ENCODE measurements around the gene IMMP2L.

Gene IMMP2L

GRCh38 chr7:111390000-111390399, 172.3 kb downstream of the IMMP2L start:
- Mint-ChIP-seq H3K27me3 (no peaks in the 10 kb centered on the region), H3K9me3 (peaks cover 17% of the 10 kb centered on the region), H3K36me3 (ENCODE audit: low read depth) (peaks cover 6% of the 10 kb centered on the region), H3K27ac (no peak overlapping the region), H3K4me1 (no peaks in the 10 kb centered on the region), H3K4me3 (no peak overlapping the region)
- DNase-seq (no peak), ATAC-seq (no peak)

GRCh38 chr7:111388912-111389311, 173.4 kb downstream of the IMMP2L start:
- no peak overlapping the region for H3K4me3 Mint-ChIP-seq
- no peaks in the 10 kb centered on the region for H3K4me1 Mint-ChIP-seq
- H3K27me3 Mint-ChIP-seq = no peaks in the 10 kb centered on the region
- peaks cover 17% of the 10 kb centered on the region for H3K9me3 Mint-ChIP-seq
- H3K36me3 Mint-ChIP-seq (ENCODE audit: low read depth) = peaks cover 4% of the 10 kb centered on the region
- ATAC-seq (no peak), DNase-seq (no peak)
- H3K27ac Mint-ChIP-seq = no peak overlapping the region

DNA sequence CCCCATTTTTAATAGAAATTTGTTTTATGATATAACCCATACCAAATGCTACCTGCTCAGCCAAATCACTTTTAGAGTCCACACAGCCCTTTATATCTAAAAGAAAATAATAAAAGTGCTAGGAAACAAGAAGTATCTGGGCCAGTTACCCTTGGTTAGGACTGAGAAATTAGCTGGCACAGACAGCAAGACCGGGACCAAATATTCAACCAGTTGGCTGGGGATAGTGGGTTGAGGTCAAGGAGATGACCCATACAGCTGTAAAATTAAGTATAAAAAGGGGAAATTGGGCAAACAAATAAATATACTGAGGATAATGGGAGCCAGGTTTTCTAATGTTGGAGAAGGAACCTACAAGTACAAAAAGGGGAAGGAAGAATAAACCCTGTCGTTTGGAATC, 174.3 kb downstream of the IMMP2L start:
- H3K4me3 Mint-ChIP-seq = no peak overlapping the region
- DNase-seq = no peak
- H3K4me1 Mint-ChIP-seq = no peaks in the 10 kb centered on the region
- no peak overlapping the region for H3K27ac Mint-ChIP-seq
- H3K36me3 Mint-ChIP-seq (ENCODE audit: low read depth) = peaks cover 6% of the 10 kb centered on the region
- no peaks in the 10 kb centered on the region for H3K27me3 Mint-ChIP-seq
- peaks cover 12% of the 10 kb centered on the region for H3K9me3 Mint-ChIP-seq
- no peak for ATAC-seq

DNA sequence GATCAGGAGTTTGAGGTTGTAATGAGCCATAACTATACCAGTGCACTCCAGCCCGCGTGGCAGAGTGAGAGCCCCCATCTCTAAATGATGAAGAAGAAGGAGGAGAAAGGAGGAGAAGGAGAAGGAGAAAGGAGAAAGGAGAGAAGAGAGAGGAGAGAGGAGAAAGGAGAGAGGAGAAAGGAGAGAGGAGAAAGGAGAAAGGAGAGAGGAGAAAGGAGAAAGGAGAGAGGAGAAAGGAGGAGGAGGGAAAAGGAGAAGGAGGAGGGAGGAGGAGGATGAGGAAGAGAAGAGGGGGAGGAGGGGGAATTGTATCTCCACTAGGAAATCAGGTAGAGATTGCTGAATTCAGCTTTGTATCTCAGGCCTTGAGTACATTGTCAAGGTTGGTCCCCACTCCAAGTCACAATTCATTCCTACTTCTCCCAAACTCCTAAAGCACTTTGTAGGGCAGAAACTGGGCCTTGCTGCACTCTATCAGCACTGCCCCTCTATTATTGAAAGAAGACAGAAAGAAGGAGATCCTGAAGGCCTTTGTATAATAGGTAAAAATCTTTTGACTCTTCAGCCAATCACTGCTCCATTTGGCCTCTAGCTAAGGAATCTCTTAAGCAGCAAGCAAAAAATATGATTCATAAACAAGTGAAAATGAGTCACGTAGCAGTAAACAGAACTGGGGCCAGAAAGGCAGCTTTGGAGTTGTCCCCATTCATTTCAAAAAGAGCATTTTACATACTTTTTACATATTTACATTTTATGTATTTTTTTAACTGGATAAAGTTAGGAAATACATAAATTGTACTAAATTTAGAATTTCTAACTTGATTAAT, 178.0 kb downstream of the IMMP2L start:
- H3K27ac Mint-ChIP-seq = no peak overlapping the region
- no peaks in the 10 kb centered on the region for H3K27me3 Mint-ChIP-seq
- peaks cover 2% of the 10 kb centered on the region for H3K36me3 Mint-ChIP-seq (ENCODE audit: low read depth)
- H3K9me3 Mint-ChIP-seq = peaks cover 5% of the 10 kb centered on the region
- DNase-seq (no peak), ATAC-seq (no peak)
- H3K4me1 Mint-ChIP-seq = no peaks in the 10 kb centered on the region
- H3K4me3 Mint-ChIP-seq = no peak overlapping the region

DNA sequence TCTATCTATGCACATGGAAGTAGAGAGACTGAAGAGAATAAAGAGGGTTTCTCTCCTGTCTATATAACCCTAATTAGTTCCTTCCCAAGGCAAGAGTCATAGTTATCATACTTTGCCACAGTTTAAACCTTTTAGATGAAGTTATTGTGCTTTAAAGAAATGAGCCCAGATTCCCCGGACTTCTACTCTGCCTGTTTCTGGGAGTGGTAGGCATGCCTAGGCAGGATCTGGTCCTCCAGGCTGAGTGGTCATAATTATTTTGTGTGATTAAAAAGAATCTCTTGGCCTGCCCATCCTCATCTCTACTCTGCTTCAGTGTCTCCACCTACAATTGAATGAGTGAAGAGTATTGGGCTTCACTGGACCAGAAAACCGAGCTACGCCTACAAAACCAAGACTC, 179.2 kb downstream of the IMMP2L start:
- Mint-ChIP-seq H3K4me3 (no peak overlapping the region), H3K27me3 (no peaks in the 10 kb centered on the region), H3K36me3 (ENCODE audit: low read depth) (peaks cover 2% of the 10 kb centered on the region), H3K27ac (no peak overlapping the region), H3K4me1 (no peaks in the 10 kb centered on the region), H3K9me3 (peaks cover 5% of the 10 kb centered on the region)
- no peak for DNase-seq
- no peak for ATAC-seq

- ATAC-seq = no peak
- Mint-ChIP-seq H3K27ac (no peak overlapping the region), H3K9me3 (peaks cover 5% of the 10 kb centered on the region), H3K4me1 (no peaks in the 10 kb centered on the region), H3K36me3 (ENCODE audit: low read depth) (peaks cover 2% of the 10 kb centered on the region), H3K4me3 (no peak overlapping the region), H3K27me3 (no peaks in the 10 kb centered on the region)
- no peak for DNase-seq
Observed at GRCh38 chr7:111381590-111381989, 180.7 kb downstream of the IMMP2L start.

GRCh38 chr7:111380945-111381344, 181.3 kb downstream of the IMMP2L start:
- no peak overlapping the region for H3K27ac Mint-ChIP-seq
- ATAC-seq (no peak), DNase-seq (no peak)
- no peaks in the 10 kb centered on the region for H3K27me3 Mint-ChIP-seq
- no peaks in the 10 kb centered on the region for H3K4me1 Mint-ChIP-seq
- peaks cover under 1% of the 10 kb centered on the region for H3K9me3 Mint-ChIP-seq
- H3K36me3 Mint-ChIP-seq (ENCODE audit: low read depth) = peaks cover 3% of the 10 kb centered on the region
- no peak overlapping the region for H3K4me3 Mint-ChIP-seq

DNA sequence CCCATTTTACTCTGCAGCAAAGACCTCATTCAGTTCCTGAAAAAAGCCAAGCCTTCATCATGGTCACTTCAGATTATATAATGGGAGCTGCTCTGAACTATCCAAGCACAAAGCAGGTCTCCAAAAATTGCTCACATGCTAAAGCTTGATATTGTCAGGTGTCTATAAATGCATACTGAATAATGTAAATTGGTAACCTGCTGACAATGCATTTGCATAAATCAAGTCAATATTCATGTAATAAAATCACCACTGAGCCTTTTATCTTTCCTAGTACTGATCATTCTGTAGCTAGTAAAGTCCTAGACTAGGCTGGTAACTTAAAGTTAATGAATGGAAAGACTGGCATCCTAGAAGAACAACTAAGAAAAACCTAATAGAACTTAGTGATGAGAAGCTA, 188.3 kb downstream of the IMMP2L start:
- H3K36me3 Mint-ChIP-seq (ENCODE audit: low read depth) = peaks cover 2% of the 10 kb centered on the region
- H3K4me1 Mint-ChIP-seq = no peaks in the 10 kb centered on the region
- DNase-seq (no peak), ATAC-seq (no peak)
- no peaks in the 10 kb centered on the region for H3K27me3 Mint-ChIP-seq
- no peak overlapping the region for H3K27ac Mint-ChIP-seq
- H3K9me3 Mint-ChIP-seq = no peaks in the 10 kb centered on the region
- no peak overlapping the region for H3K4me3 Mint-ChIP-seq

DNA sequence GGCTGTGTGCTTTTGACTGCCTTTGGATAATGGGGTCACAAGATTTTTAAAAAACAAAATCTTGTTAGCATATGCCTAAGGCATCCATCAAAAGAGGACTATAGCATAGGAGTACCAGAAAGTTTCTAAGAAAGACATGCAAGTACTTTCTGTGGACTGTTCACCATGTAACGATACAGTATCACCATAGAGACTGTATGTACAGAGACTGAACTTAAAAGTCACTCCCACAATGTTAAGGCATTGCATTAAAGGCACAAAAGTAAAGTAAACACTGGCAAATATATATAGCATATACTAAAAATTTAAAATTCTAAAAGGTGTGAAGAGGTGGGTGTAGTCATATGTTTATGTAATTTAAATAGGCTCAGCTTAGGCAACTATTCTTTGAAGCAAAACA, 190.9 kb downstream of the IMMP2L start:
- H3K36me3 Mint-ChIP-seq (ENCODE audit: low read depth) = peaks cover 2% of the 10 kb centered on the region

DNA sequence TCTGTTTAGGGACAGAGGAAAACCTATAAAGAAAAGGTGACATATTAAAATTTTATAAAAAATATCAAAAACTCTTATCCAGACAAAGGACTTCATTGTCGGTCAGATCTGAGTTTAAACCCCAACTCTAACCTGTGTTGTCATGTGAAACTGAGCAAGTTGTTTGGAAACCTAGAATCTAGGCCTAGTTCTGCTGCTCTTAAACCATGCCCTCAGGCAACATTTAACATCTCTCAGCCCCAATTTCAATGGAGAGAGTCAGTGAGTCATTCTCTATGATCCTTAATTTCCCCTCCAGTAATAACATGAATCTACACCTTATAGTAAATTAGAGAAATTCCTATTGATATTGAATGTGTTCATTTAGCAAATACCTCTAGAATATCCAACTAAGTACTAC, 192.3 kb downstream of the IMMP2L start:
- no peak overlapping the region for H3K27ac Mint-ChIP-seq
- DNase-seq (no peak), ATAC-seq (no peak)
- H3K36me3 Mint-ChIP-seq (ENCODE audit: low read depth) = no peaks in the 10 kb centered on the region
- no peaks in the 10 kb centered on the region for H3K27me3 Mint-ChIP-seq
- no peak overlapping the region for H3K4me3 Mint-ChIP-seq
- H3K4me1 Mint-ChIP-seq = no peaks in the 10 kb centered on the region
- H3K9me3 Mint-ChIP-seq = no peaks in the 10 kb centered on the region

More for the DNA sequence above, 190.9 kb downstream of the IMMP2L start:
- ATAC-seq (no peak), DNase-seq (no peak)
- Mint-ChIP-seq H3K4me1 (no peaks in the 10 kb centered on the region), H3K27ac (no peak overlapping the region), H3K9me3 (no peaks in the 10 kb centered on the region), H3K4me3 (no peak overlapping the region), H3K27me3 (no peaks in the 10 kb centered on the region)

- no peak for ATAC-seq
- Mint-ChIP-seq H3K36me3 (ENCODE audit: low read depth) (no peaks in the 10 kb centered on the region), H3K4me3 (no peak overlapping the region), H3K9me3 (no peaks in the 10 kb centered on the region), H3K4me1 (no peaks in the 10 kb centered on the region), H3K27me3 (no peaks in the 10 kb centered on the region), H3K27ac (no peak overlapping the region)
- DNase-seq = no peak
Observed at GRCh38 chr7:111368381-111369065, 193.8 kb downstream of the IMMP2L start.

- Mint-ChIP-seq H3K36me3 (ENCODE audit: low read depth) (peaks cover 2% of the 10 kb centered on the region), H3K4me1 (no peaks in the 10 kb centered on the region), H3K9me3 (no peaks in the 10 kb centered on the region), H3K4me3 (no peak overlapping the region), H3K27me3 (no peaks in the 10 kb centered on the region), H3K27ac (no peak overlapping the region)
- no peak for ATAC-seq
- DNase-seq = no peak
Observed at GRCh38 chr7:111364413-111364812, 197.9 kb downstream of the IMMP2L start.

GRCh38 chr7:111363099-111363498, 199.2 kb downstream of the IMMP2L start:
- no peak for ATAC-seq
- peaks cover under 1% of the 10 kb centered on the region for H3K4me1 Mint-ChIP-seq

DNA sequence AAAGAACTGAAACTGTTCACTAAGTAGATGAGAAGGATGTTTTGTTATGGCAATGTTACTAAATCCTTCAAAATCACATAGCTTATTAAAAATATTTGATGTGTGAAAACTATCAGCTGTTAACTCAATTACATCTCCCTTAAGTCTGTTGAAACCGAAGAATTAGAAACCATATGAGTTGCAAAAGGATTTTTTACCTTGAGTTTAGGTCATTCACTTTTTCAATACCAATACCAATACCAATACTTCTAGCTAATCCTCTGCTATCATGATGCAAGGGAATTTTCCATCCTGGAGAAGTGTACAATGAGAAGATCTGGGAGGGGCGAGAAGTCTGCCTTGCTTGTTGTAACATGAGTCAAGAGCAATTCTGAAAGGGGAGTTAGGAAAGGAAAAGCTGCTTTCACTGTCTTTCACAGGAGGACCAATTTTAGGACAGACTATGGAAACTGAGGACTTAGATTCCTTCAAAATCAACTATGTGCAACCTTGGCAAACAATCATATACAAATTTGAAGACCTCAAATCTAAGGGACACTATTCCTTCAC, 199.7 kb downstream of the IMMP2L start:
- no peak for ATAC-seq
- Mint-ChIP-seq H3K27me3 (no peaks in the 10 kb centered on the region), H3K9me3 (no peaks in the 10 kb centered on the region), H3K4me1 (peaks cover 2% of the 10 kb centered on the region), H3K27ac (no peak overlapping the region), H3K36me3 (ENCODE audit: low read depth) (peaks cover 2% of the 10 kb centered on the region), H3K4me3 (no peak overlapping the region)
- no peak for DNase-seq

More at GRCh38 chr7:111363099-111363498, 199.2 kb downstream of the IMMP2L start:
- no peak for DNase-seq
- no peaks in the 10 kb centered on the region for H3K27me3 Mint-ChIP-seq
- H3K27ac Mint-ChIP-seq = no peak overlapping the region
- H3K36me3 Mint-ChIP-seq (ENCODE audit: low read depth) = peaks cover 2% of the 10 kb centered on the region
- no peaks in the 10 kb centered on the region for H3K9me3 Mint-ChIP-seq
- H3K4me3 Mint-ChIP-seq = no peak overlapping the region

DNA sequence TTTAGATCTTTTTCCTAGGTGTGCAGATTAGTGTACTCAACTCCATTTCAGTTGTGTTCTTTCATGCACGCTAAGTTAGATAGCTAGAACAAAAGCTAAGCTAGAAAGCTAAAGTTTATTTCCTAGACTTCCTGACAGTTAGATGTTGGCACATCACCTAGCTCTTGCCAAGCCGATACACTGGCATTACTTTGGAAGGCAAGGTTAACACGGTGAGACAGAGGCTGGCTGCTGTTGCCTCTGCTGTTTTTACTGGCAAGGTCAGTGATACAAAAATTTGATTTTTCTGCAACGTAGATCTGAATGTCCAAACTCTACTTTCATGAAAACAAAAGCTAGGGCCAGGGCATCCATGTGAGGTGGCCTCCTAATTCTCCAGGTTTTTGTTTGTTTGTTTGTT, 203.4 kb downstream of the IMMP2L start:
- Mint-ChIP-seq H3K4me3 (no peak overlapping the region), H3K36me3 (ENCODE audit: low read depth) (peaks cover 2% of the 10 kb centered on the region), H3K27ac (no peak overlapping the region), H3K27me3 (no peaks in the 10 kb centered on the region), H3K9me3 (no peaks in the 10 kb centered on the region), H3K4me1 (peaks cover 2% of the 10 kb centered on the region)
- DNase-seq = no peak
- ATAC-seq = no peak
